Heart left ventricle (tissue), 13 donors: ENCODE measurements around the gene VPS26B.

Source experiments
- CTCF ChIP-seq, 12 donors: fragments of 200-600 bp; sonication (generic) in 4 of 12; IDR thresholded peaks; one replicate each; pipeline versions ENCODE4 v1.5.0 to v1.8.0; 2018 to 2022; ENCODE audit warnings: antibody characterized with exemption in 12 of 12, mild to moderate bottlenecking in 5 of 12
- POLR2A ChIP-seq, 2 donors: fragments of 450-650 bp; IDR thresholded peaks; one replicate each; pipeline ENCODE4 v1.6.1; 2017; ENCODE audit warnings: antibody characterized with exemption in 2 of 2, mild to moderate bottlenecking in 2 of 2, moderate library complexity in 2 of 2
- donor health status: ischemic (EF 13 %, LVEDD 7.1; RV severe dilation, severe dysfunction).
- donor health status: DM: no; HTN: yes; CAD: no.
- donor health status: DM: no; HTN: no; CAD: no.
- donor health status: ischemic (EF 25% LVEDD 6.9; RV normal size, moderate dysfunction).
- donor health status: ischemic (EF 25% LVEDD 5.7; RV mildly dilated, moderate dysfunction).
- donor health status: ischemic (EF 35%, LVEDD 5.7; RV mildly dilated, moderate dysfunction).
- donor health status: nonischemic (EF 11% LVEDD 7.7; RV severe dilation, severe dysfunction).
- donor health status: DM: yes; HTN: yes; CAD: no.
- donor health status: PGD.
- donor health status: ischemic (EF 29% LVEDD 5.4; RV normal size, mild dysfunction).
- donor health status: nonischemic (EF 23%, LVEDD 6.1; RV moderate dilation, normal function).

- TF ChIP-seq CTCF (IDR thresholded peaks at IDR 0.05) = no peak
- TF ChIP-seq POLR2A (IDR thresholded peaks at IDR 0.05) = no peak
Measured at GRCh38 chr11:134245434-134245833, 21.0 kb downstream of the VPS26B start.
